Neural cell (in vitro differentiated cells): ENCODE measurements around the gene APRT. TPM values are rescaled to one million over a fixed set of nuclear protein-coding genes. Genes with fewer than 3 reads are reported as not detected.

ENCODE experiments used
- H2AFZ ChIP-seq: fragments of 200-600, 300-800 bp; sonication (generic), shearing (Covaris generic); 2 replicates; pipeline ENCODE4 v1.6.0; 2014; ENCODE audit warnings: low read depth, mild to moderate bottlenecking, antibody characterized with exemption, low read length, moderate library complexity
- H3F3A ChIP-seq: fragments of 200-600 bp; shearing (Covaris generic); 2 replicates; pipeline ENCODE4 v1.6.1; 2016; ENCODE audit warnings: mild to moderate bottlenecking, moderate library complexity, mixed read lengths, antibody characterized with exemption, low read length; ENCODE audit not compliant: insufficient read depth, poor library complexity, severe bottlenecking
- H3K27ac ChIP-seq: fragments of 200-600, 300-800 bp; sonication (generic), shearing (Covaris generic); 2 replicates; pipeline ENCODE4 v1.5.1; 2014; ENCODE audit warnings: mild to moderate bottlenecking, low read length, moderate library complexity
- H3K27me3 ChIP-seq: fragments of 300-800, 200-600 bp; sonication (generic), shearing (Covaris generic); 2 replicates; pipeline ENCODE4 v1.6.0; 2014; ENCODE audit warnings: mild to moderate bottlenecking, low read depth, low read length, moderate library complexity; ENCODE audit not compliant: insufficient read depth
- H3K36me3 ChIP-seq: fragments of 300-800, 200-600 bp; sonication (generic), shearing (Covaris generic); 2 replicates; pipeline ENCODE4 v1.5.1; 2014; ENCODE audit warnings: mild to moderate bottlenecking, antibody characterized with exemption, low read length, moderate library complexity; ENCODE audit not compliant: insufficient read depth
- H3K4me2 ChIP-seq: fragments of 300-800, 200-600 bp; sonication (generic), shearing (Covaris generic); 2 replicates; pipeline ENCODE4 v1.6.0; 2014; ENCODE audit warnings: mild to moderate bottlenecking, low read length
- H3K4me3 ChIP-seq: fragments of 300-800, 200-600 bp; sonication (generic), shearing (Covaris generic); 2 replicates; pipeline ENCODE4 v1.5.1; 2014; ENCODE audit warnings: mild to moderate bottlenecking, low read length, moderate library complexity
- H3K79me2 ChIP-seq: fragments of 200-600 bp; shearing (Covaris generic); replicated peaks from 2 replicates; pipeline ENCODE4 v1.6.0; 2014; ENCODE audit warnings: mild to moderate bottlenecking, low read length, moderate library complexity; ENCODE audit not compliant: insufficient read depth
- H3K9ac ChIP-seq: fragments of 300-800, 200-600 bp; sonication (generic), shearing (Covaris generic); 2 replicates; pipeline ENCODE4 v1.6.1; 2016; ENCODE audit warnings: mild to moderate bottlenecking, low read length, mixed read lengths
- H3K9me2 ChIP-seq: fragments of 200-600 bp; shearing (Covaris generic); 2 replicates; pipeline ENCODE4 v1.6.1; 2016; ENCODE audit warnings: mild to moderate bottlenecking, low read length, mixed read lengths; ENCODE audit not compliant: insufficient read depth
- H3K9me3 ChIP-seq: fragments of 200-600, 300-800 bp; sonication (generic), shearing (Covaris generic); 2 replicates; pipeline ENCODE4 v1.6.1; 2016; ENCODE audit warnings: mild to moderate bottlenecking, mixed run types, low read length, moderate library complexity, mixed read lengths
- H4K20me1 ChIP-seq: fragments of 200-600 bp; shearing (Covaris generic); 2 replicates; pipeline ENCODE4 v1.6.1; 2016; ENCODE audit warnings: mild to moderate bottlenecking, mixed run types; ENCODE audit not compliant: insufficient read depth
- EP300 ChIP-seq: fragments of 450-650 bp; conservative IDR thresholded peaks from 2 replicates; pipeline ENCODE4 v1.6.1; 2014; ENCODE audit warnings: antibody characterized with exemption, mild to moderate bottlenecking, moderate library complexity; ENCODE audit not compliant: poor library complexity, severe bottlenecking
- EZH2 ChIP-seq: fragments of 200-600, 300-800 bp; shearing (Covaris generic), sonication (generic); IDR thresholded peaks from 2 replicates; pipeline ENCODE4 v1.6.1; 2014; ENCODE audit warnings: antibody characterized with exemption, low read length, borderline replicate concordance, mild to moderate bottlenecking; ENCODE audit not compliant: insufficient read depth, poor library complexity, severe bottlenecking
- MXI1 ChIP-seq: fragments of 450-650 bp; conservative IDR thresholded peaks from 2 replicates; pipeline ENCODE4 v1.6.1; 2014; ENCODE audit warnings: antibody characterized with exemption, mild to moderate bottlenecking; ENCODE audit not compliant: poor library complexity, severe bottlenecking
- POLR2AphosphoS5 ChIP-seq: IDR thresholded peaks from 2 replicates; pipeline ENCODE4 v1.6.1; 2012
- RAD21 ChIP-seq: fragments of 450-650 bp; conservative IDR thresholded peaks from 2 replicates; pipeline ENCODE4 v1.6.1; 2014; ENCODE audit warnings: antibody characterized with exemption, mild to moderate bottlenecking, moderate library complexity
- SMC3 ChIP-seq: fragments of 450-650 bp; conservative IDR thresholded peaks from 2 replicates; pipeline ENCODE4 v1.6.1; 2014; ENCODE audit warnings: antibody characterized with exemption, mild to moderate bottlenecking, moderate library complexity; ENCODE audit not compliant: poor library complexity
- TAF1 ChIP-seq: IDR thresholded peaks from 2 replicates; pipeline ENCODE4 v1.6.1; 2012; ENCODE audit warnings: low read depth
- polyA plus RNA-seq: library from polyadenylated mRNA; depleted of rRNA; stranded (reverse); fragments of >200 nt; gene quantifications from 2 replicates; pipeline ENCODE4 v1.2.3, GENCODE V29; 2014
- TF ChIP-seq, protein P1 (sequence below): fragments of 450-650 bp; IDR thresholded peaks from 2 replicates; pipeline ENCODE4 v1.5.1; 2014; ENCODE audit warnings: antibody characterized with exemption, mild to moderate bottlenecking, moderate library complexity; ENCODE audit not compliant: poor library complexity, severe bottlenecking
- TF ChIP-seq, protein P2 (sequence below): IDR thresholded peaks from 2 replicates; pipeline ENCODE4 v1.6.1; 2012; ENCODE audit warnings: borderline replicate concordance

Gene APRT
- polyA plus RNA-seq, 1 donor from 2014 or later: 52.0 TPM

DNA sequence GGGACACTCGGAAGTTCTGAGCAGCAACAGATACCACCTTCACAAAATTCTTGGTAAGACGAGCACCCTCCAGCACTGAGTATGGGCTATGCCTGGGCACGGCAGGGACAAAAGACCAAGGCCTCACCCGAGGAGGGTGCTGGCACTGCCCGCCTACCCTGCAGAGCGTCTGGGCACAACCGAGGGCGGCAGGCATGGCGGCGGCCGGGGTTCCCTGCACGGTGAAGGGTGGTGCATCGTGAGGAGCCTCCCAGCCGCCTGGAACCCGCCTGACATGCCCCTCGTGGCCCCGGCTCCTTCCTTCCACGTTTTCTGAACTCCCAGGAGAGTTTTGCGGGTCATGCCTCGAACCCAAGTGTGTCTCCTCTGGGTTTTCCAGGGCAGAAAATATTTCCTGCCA is 26.1 kb upstream of the APRT start:
- TF ChIP-seq SMC3: no peak
- Histone ChIP-seq H3K9ac (no peak overlapping the region), H3K4me2 (no peak overlapping the region), H2AFZ (no peak overlapping the region), H3K9me2 (no peaks in the 10 kb centered on the region), H3K4me3 (no peak overlapping the region), H4K20me1 (no peaks in the 10 kb centered on the region), H3K36me3 (no peaks in the 10 kb centered on the region), H3K27me3 (no peaks in the 10 kb centered on the region), H3K79me2 (no peaks in the 10 kb centered on the region), H3K27ac (no peak overlapping the region), H3F3A (no peaks in the 10 kb centered on the region), H3K9me3 (no peaks in the 10 kb centered on the region)

GRCh38 chr16:88836791-88837190 is 25.1 kb upstream of the APRT start:
- H3K79me2 ChIP-seq: no peaks in the 10 kb centered on the region
- no peaks in the 10 kb centered on the region for H3K36me3 ChIP-seq
- H3K27ac ChIP-seq: no peak overlapping the region
- H2AFZ ChIP-seq: no peak overlapping the region
- no peak overlapping the region for H3K4me2 ChIP-seq
- H4K20me1 ChIP-seq: no peaks in the 10 kb centered on the region
- no peaks in the 10 kb centered on the region for H3K27me3 ChIP-seq
- no peaks in the 10 kb centered on the region for H3K9me2 ChIP-seq
- TF ChIP-seq EZH2: no peak
- TF ChIP-seq, protein P1, sequence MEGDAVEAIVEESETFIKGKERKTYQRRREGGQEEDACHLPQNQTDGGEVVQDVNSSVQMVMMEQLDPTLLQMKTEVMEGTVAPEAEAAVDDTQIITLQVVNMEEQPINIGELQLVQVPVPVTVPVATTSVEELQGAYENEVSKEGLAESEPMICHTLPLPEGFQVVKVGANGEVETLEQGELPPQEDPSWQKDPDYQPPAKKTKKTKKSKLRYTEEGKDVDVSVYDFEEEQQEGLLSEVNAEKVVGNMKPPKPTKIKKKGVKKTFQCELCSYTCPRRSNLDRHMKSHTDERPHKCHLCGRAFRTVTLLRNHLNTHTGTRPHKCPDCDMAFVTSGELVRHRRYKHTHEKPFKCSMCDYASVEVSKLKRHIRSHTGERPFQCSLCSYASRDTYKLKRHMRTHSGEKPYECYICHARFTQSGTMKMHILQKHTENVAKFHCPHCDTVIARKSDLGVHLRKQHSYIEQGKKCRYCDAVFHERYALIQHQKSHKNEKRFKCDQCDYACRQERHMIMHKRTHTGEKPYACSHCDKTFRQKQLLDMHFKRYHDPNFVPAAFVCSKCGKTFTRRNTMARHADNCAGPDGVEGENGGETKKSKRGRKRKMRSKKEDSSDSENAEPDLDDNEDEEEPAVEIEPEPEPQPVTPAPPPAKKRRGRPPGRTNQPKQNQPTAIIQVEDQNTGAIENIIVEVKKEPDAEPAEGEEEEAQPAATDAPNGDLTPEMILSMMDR: no peak
- TF ChIP-seq, protein P2, sequence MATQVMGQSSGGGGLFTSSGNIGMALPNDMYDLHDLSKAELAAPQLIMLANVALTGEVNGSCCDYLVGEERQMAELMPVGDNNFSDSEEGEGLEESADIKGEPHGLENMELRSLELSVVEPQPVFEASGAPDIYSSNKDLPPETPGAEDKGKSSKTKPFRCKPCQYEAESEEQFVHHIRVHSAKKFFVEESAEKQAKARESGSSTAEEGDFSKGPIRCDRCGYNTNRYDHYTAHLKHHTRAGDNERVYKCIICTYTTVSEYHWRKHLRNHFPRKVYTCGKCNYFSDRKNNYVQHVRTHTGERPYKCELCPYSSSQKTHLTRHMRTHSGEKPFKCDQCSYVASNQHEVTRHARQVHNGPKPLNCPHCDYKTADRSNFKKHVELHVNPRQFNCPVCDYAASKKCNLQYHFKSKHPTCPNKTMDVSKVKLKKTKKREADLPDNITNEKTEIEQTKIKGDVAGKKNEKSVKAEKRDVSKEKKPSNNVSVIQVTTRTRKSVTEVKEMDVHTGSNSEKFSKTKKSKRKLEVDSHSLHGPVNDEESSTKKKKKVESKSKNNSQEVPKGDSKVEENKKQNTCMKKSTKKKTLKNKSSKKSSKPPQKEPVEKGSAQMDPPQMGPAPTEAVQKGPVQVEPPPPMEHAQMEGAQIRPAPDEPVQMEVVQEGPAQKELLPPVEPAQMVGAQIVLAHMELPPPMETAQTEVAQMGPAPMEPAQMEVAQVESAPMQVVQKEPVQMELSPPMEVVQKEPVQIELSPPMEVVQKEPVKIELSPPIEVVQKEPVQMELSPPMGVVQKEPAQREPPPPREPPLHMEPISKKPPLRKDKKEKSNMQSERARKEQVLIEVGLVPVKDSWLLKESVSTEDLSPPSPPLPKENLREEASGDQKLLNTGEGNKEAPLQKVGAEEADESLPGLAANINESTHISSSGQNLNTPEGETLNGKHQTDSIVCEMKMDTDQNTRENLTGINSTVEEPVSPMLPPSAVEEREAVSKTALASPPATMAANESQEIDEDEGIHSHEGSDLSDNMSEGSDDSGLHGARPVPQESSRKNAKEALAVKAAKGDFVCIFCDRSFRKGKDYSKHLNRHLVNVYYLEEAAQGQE: no peak
- TF ChIP-seq RAD21: no peak
- no peak for TF ChIP-seq SMC3
- no peak for TF ChIP-seq TAF1
- no peak for TF ChIP-seq POLR2AphosphoS5
- TF ChIP-seq MXI1: no peak
- no peak for TF ChIP-seq EP300
- no peak overlapping the region for H3K4me3 ChIP-seq
- H3K9me3 ChIP-seq: no peaks in the 10 kb centered on the region
- no peak overlapping the region for H3K9ac ChIP-seq
- H3F3A ChIP-seq: no peaks in the 10 kb centered on the region

GRCh38 chr16:88835818-88836217 is 24.1 kb upstream of the APRT start:
- Histone ChIP-seq H4K20me1 (no peaks in the 10 kb centered on the region), H2AFZ (no peak overlapping the region), H3F3A (no peaks in the 10 kb centered on the region), H3K79me2 (no peaks in the 10 kb centered on the region), H3K9me3 (no peaks in the 10 kb centered on the region), H3K4me3 (no peak overlapping the region), H3K9me2 (no peaks in the 10 kb centered on the region), H3K27me3 (no peaks in the 10 kb centered on the region), H3K4me2 (no peak overlapping the region), H3K27ac (no peak overlapping the region), H3K36me3 (no peaks in the 10 kb centered on the region), H3K9ac (no peak overlapping the region)
- TF ChIP-seq, protein P2: no peak
- TF ChIP-seq MXI1: no peak
- TF ChIP-seq, protein P1: no peak
